Breast epithelium (tissue), 3 donors: Measurements from ENCODE around the gene CPAMD8.

Experiments used
- POLR2AphosphoS5 ChIP-seq, 3 donors: sonication (generic); formaldehyde crosslinking; IDR thresholded peaks; one replicate each; pipeline ENCODE4 v1.6.1; 2017; ENCODE audit warnings: antibody characterized with exemption in 3 of 3
- TF ChIP-seq, protein P1 (sequence below), 3 donors: fragments of 450-650 bp; IDR thresholded peaks; one replicate each; pipeline ENCODE4 v1.5.1; 2016 to 2017; ENCODE audit warnings: antibody characterized with exemption in 3 of 3, mild to moderate bottlenecking in 3 of 3, moderate library complexity in 3 of 3

DNA sequence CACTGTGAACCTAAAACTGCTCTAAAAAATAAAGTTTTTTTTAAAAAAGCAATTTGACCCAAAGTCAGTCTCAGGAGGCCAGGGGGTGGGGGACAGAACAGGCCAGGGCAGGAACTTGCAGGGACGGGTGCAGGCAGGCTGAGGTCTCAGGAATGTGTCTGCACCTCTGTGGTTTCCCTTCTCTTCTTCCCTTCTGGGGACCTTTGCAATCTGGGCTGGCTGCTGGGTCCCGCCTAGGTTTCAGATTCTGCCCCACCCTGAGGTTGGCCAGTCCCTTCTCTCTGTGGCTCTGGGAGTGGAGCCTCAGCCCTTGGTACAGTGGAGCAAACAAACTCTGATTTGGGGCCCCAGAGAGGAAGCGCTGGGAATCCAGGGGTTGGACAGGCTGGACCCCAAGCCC is 143.1 kb downstream of the CPAMD8 start:
- TF ChIP-seq, protein P1, sequence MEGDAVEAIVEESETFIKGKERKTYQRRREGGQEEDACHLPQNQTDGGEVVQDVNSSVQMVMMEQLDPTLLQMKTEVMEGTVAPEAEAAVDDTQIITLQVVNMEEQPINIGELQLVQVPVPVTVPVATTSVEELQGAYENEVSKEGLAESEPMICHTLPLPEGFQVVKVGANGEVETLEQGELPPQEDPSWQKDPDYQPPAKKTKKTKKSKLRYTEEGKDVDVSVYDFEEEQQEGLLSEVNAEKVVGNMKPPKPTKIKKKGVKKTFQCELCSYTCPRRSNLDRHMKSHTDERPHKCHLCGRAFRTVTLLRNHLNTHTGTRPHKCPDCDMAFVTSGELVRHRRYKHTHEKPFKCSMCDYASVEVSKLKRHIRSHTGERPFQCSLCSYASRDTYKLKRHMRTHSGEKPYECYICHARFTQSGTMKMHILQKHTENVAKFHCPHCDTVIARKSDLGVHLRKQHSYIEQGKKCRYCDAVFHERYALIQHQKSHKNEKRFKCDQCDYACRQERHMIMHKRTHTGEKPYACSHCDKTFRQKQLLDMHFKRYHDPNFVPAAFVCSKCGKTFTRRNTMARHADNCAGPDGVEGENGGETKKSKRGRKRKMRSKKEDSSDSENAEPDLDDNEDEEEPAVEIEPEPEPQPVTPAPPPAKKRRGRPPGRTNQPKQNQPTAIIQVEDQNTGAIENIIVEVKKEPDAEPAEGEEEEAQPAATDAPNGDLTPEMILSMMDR (IDR thresholded peaks at IDR 0.05): no peak
- no peak for TF ChIP-seq POLR2AphosphoS5 (IDR thresholded peaks at IDR 0.05)
